ENCODE results near the gene UNC80. TPM values are rescaled to one million over a fixed set of nuclear protein-coding genes. Genes with fewer than 3 reads are reported as not detected.
A peak's percentile ranks its signal among the peaks of the same experiment; 100 is the strongest.

Gene UNC80
- total and polyA plus RNA-seq, 2 of the 13 experiments (the other 11 are each of a cell fraction or from before 2014, with no cell fraction given): not detected

DNA sequence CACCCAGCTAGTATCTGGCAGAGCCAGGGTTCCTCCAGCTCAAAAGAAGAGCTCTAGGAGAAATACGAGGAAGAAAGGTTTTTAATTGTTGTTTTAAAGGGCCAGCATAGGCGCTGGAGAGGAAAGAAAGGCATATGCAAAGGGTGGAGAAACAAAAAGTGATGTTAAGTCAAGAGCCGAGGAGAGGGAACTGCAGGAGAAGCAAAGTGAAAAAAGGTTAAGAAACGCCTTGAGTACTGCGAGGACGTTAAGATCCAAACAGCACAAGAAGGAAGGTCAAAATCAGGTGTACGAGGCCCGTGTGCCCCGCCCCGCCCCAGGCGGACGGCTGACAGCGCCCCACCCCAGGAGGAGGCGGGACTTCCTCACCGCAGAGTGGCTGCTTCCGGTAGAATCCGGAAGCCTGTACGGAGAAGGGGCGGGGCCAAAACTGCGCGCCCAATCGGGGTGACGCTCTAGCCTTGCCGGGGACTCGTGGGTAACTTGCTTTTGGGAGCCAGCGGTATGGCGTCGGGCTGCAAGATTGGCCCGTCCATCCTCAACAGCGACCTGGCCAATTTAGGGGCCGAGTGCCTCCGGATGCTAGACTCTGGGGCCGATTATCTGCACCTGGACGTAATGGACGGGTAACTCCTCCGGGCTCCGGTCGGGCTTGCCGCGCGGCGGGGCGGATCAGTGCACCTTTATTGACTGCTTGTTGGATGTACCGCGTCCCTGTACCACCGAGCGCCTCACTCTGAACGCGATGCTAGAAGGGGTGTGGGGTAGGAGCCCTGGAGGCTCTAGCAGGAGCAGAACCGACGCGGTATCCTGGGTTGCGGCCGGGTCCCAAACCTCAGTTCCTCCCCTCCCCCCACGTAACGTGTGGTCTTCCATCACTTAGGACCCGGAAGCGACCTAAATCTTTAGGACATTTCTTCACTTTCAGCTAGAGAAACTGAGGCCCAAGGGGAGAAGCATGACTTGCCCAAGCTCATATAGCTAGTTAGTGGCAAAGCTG lies 230.8 kb downstream of the UNC80 start, which contains the start of gene RPE (continued):
- TF ChIP-seq, protein P1, sequence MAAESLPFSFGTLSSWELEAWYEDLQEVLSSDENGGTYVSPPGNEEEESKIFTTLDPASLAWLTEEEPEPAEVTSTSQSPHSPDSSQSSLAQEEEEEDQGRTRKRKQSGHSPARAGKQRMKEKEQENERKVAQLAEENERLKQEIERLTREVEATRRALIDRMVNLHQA (CRISPR knock-in tag; IDR thresholded peaks at IDR 0.05): no peak
- no peak for TF ChIP-seq ATRX (CRISPR knock-in tag; IDR thresholded peaks at IDR 0.05; ENCODE audit: borderline replicate concordance)
- peak; percentile 96 for TF ChIP-seq ASH2L (IDR thresholded peaks at IDR 0.05; ENCODE audit: insufficient read length, low read depth, low read length)
- TF ChIP-seq HMG20B (CRISPR knock-in tag; conservative IDR thresholded peaks at IDR 0.05): no peak
- peak; percentile 87; the same call in 1 of the 2 replicates for TF ChIP-seq ZNF564 (CRISPR knock-in tag; IDR thresholded peaks at IDR 0.05)
- peak; percentile 65 for TF ChIP-seq AGO2 (optimal IDR thresholded peaks at IDR 0.05; ENCODE audit: low read depth, low read length)
- TF ChIP-seq CHD2 (IDR thresholded peaks at IDR 0.05; ENCODE audit: low read depth, low read length): peak; percentile 10; the same call in 1 of the 2 replicates
- no peak for TF ChIP-seq SP140L (CRISPR knock-in tag; IDR thresholded peaks at IDR 0.05; ENCODE audit: borderline replicate concordance)
- TF ChIP-seq, protein P2, sequence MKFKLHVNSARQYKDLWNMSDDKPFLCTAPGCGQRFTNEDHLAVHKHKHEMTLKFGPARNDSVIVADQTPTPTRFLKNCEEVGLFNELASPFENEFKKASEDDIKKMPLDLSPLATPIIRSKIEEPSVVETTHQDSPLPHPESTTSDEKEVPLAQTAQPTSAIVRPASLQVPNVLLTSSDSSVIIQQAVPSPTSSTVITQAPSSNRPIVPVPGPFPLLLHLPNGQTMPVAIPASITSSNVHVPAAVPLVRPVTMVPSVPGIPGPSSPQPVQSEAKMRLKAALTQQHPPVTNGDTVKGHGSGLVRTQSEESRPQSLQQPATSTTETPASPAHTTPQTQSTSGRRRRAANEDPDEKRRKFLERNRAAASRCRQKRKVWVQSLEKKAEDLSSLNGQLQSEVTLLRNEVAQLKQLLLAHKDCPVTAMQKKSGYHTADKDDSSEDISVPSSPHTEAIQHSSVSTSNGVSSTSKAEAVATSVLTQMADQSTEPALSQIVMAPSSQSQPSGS (CRISPR knock-in tag; IDR thresholded peaks at IDR 0.05): no peak
- TF ChIP-seq ZNF546 (CRISPR knock-in tag; conservative IDR thresholded peaks at IDR 0.05): no peak; the same call in 1 of the 2 replicates
- TF ChIP-seq HINFP (CRISPR knock-in tag; IDR thresholded peaks at IDR 0.05; ENCODE audit: low read depth): 0 out of 2 replicates have a peak, but pooled peaks have one; percentile 66
- peak; percentile 28; the same call in 1 of the 2 replicates for TF ChIP-seq KDM4B (CRISPR knock-in tag; IDR thresholded peaks at IDR 0.05)
- TF ChIP-seq ZNF609 (CRISPR knock-in tag; IDR thresholded peaks at IDR 0.05; ENCODE audit: borderline replicate concordance): no peak
- TF ChIP-seq PPARG (CRISPR knock-in tag; conservative IDR thresholded peaks at IDR 0.05): peak; percentile 45; the same call in 1 of the 2 replicates
- TF ChIP-seq ZNF574 (CRISPR knock-in tag; IDR thresholded peaks at IDR 0.05): peak; percentile 99
- TF ChIP-seq FOXA1 (IDR thresholded peaks at IDR 0.05): no peak
- no peak for TF ChIP-seq FOXA1 (CRISPR knock-in tag; IDR thresholded peaks at IDR 0.05)
